Spleen (tissue), 7 donors: ENCODE results near the gene PCDHGA9.
"Not testable (repeated sequence)": the region's sequence is repeated elsewhere in the genome, so short reads cannot be mapped to it uniquely, and the experiment has no call there.

Source experiments
- CTCF ChIP-seq, 11 experiments: fragments of 200-600 bp in 7 of 11; fragments of 450-650 bp in 4 of 11; sonication (generic) in 4 of 11; IDR thresholded peaks in 8 of 11; conservative IDR thresholded peaks in 3 of 11; 1 replicate in 7 of 11; 2 replicates in 4 of 11; pipeline versions ENCODE4 v1.4.0 to v1.8.0; 2016 to 2021; ENCODE audit warnings: antibody characterized with exemption in 11 of 11, inconsistent platforms in 4 of 11, mild to moderate bottlenecking in 1 of 11
- POLR2A ChIP-seq, 3 donors: fragments of 450-650 bp; IDR thresholded peaks; one replicate each; pipeline ENCODE4 v1.5.1; 2017; ENCODE audit warnings: antibody characterized with exemption in 3 of 3, mild to moderate bottlenecking in 1 of 3
- POLR2AphosphoS5 ChIP-seq, 3 donors: sonication (generic); formaldehyde crosslinking; IDR thresholded peaks; one replicate each; pipeline ENCODE4 v1.5.1; 2017; ENCODE audit warnings: antibody characterized with exemption in 3 of 3
- donor health status: DM: no; HTN: no; CAD: no; lungs with moderate emphysema.
- donor health status: DM: no; HTN: no; CAD: no.
- donor health status: DM: no; HTN: no; CAD: no.

DNA sequence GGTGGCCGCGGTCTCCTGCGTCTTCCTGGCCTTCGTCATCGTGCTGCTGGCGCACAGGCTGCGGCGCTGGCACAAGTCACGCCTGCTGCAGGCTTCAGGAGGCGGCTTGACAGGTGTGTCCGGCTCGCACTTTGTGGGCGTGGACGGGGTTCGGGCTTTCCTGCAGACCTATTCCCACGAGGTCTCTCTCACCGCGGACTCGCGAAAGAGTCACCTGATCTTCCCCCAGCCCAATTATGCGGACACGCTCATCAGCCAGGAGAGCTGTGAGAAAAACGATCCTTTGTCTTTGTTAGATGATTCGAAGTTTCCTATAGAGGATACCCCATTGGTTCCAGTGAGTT, 12.7 kb downstream of the PCDHGA9 start:
- TF ChIP-seq CTCF (IDR thresholded peaks at IDR 0.05 in 8 of 11, conservative IDR thresholded peaks at IDR 0.05 in 3 of 11); POLR2A (IDR thresholded peaks at IDR 0.05); POLR2AphosphoS5 (IDR thresholded peaks at IDR 0.05): not testable (repeated sequence)
